ENCODE data around the gene TFE3.
"Not testable (repeated sequence)": the region's sequence is repeated elsewhere in the genome, so short reads cannot be mapped to it uniquely, and the experiment has no call there.

The TFE3 gene

GRCh38 chrX:48999030-48999429, 44.1 kb downstream of the TFE3 start:
- no peak for DNase-seq

GRCh38 chrX:48998391-48998790, 44.8 kb downstream of the TFE3 start:
- DNase-seq = no peak

- no peak for DNase-seq
These were observed 45.3 kb downstream of the TFE3 start for GRCh38 chrX:48997865-48998264.

DNA sequence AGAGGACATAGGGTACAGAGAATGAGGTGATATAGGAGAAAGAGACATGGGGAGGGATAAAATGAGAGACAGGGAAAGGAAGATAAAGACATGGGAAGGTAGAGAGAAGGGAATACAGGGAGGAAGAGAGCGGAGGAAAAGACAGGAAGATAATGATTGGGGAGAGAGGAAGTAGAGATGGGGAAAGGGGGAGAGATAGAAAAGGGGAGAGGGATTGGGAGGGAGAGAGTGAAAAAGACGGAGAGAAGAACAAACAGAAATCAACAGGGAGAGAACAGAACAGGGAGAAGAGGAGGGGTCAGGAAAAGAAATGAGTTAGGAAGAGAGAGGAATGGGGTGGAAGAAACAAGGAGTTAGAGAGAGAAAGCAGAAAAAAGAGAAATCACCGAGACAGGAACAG, 45.7 kb downstream of the TFE3 start:
- no peak for DNase-seq

GRCh38 chrX:48996969-48997368, 46.2 kb downstream of the TFE3 start:
- no peak for DNase-seq

DNA sequence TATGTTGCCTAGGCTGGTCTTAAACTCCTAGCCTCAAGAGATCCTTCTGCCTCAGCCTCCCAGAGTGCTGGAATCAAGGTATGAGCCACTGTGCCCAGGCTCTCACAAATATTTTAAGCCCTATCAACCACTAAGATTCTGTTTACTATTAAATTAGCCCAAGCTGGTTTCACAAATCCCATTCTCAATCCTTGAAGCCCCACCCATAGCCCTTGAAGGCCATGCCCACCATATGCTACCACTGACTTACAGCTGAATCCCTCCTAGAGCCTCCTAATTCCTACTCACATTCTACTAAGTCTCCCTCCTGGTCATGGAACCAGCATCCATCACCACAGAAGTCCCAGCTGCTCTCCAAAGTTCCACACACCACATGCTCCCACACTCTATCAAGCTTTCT, 50.8 kb downstream of the TFE3 start:
- DNase-seq = no peak

DNA sequence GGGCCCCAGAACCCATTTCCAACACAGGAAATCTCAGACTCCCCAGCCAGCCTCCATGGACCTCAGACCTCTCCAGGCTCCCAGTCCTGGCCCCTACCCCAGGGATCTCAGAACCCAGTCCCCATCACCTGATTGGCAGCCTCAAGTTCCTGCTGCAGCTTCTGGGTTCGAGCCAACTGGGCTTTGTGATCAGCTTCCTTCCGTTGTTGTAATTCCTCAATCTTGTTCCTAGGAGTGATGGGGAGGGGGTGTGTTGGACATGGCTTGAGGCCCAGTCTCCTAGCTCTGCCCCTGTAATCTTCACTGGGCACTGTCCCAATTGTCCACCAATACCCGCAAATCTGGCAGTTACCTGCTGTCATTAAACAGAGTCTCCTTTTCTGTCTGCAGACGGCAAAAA, 53.7 kb downstream of the TFE3 start:
- DNase-seq = no peak

GRCh38 chrX:48983896-48984295, 59.3 kb downstream of the TFE3 start:
- no peak for DNase-seq

DNA sequence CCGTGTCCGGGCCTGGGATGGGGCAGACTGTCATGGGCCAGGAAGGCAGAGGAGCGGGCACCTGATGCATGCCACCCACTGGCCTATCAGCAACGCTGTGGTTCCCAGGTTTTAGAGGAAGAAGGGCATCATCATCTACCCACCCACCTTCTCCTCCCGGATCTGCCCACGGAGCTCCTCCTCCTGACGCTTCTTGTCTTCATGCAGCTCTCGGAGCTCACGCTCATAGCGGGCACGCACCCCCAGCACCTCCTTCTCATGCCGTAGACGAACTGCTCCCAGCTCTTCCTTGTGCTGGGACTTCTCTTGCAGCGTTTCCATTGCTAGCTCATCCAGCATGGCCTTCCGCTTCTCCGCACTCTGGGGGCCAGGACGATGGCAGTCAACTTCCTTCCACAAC, 60.1 kb downstream of the TFE3 start:
- DNase-seq = no peak

DNA sequence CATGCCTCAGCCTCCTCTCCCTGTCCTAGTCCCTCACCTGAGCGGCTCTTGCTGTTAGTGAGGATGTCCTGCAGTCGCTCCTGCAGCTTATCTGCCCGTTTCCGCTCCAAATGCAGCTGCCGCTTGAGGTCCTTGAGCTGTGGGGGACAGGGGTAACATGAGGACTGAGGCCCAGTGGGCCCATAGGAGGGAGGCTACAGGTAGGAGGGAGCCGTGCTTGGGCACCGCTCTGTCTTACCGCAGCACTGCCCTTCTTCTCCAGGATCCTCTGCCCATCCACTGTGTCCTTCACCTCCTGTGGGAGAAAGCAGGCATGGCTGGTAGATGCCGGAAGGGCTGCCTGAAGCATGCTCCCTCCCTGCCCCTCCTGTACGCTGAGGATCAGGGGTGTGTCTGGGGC, 62.0 kb downstream of the TFE3 start:
- DNase-seq = no peak

GRCh38 chrX:48980341-48980740, 62.8 kb downstream of the TFE3 start:
- not testable (repeated sequence) for DNase-seq

Measured in NCI-H2107 (cell line).